ENCODE data around the gene CNR2.

DNA sequence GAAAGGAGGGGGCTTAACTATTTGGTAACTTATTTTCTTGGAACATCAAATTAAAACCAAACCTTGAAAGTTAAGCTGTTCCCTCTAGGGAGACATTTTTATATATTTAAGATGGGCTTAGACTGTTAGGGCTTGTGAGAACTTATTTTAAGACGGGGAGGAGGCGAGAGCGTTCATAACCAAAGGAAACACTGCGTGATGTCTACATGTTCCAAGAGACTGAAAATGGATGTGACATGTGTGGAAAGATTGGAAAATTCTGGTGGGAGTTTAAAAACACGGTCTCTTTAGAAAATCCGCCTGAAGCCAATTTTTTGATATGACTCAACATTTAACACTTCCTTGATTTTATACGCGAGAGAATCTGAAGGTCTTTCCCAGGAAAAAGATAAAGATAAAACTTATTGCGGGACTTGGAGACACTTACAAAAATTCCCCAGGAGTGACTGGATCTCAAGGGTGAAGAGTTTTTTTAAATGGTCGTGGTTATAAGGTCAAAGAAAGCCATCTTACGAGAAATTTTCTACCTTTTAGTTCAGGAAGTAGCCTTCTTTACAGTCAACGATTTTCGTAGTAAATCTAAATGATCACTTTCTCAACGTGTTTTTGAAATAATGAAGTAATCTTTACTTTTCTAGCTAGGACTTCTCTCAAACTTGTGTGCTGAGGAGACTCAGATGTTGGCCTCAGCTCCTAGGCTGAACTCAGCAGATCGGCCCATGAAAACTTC, 47.3 kb upstream of the CNR2 start:
- TF ChIP-seq, protein P1, sequence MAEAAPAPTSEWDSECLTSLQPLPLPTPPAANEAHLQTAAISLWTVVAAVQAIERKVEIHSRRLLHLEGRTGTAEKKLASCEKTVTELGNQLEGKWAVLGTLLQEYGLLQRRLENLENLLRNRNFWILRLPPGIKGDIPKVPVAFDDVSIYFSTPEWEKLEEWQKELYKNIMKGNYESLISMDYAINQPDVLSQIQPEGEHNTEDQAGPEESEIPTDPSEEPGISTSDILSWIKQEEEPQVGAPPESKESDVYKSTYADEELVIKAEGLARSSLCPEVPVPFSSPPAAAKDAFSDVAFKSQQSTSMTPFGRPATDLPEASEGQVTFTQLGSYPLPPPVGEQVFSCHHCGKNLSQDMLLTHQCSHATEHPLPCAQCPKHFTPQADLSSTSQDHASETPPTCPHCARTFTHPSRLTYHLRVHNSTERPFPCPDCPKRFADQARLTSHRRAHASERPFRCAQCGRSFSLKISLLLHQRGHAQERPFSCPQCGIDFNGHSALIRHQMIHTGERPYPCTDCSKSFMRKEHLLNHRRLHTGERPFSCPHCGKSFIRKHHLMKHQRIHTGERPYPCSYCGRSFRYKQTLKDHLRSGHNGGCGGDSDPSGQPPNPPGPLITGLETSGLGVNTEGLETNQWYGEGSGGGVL (tag by site-specific recombination; IDR thresholded peaks at IDR 0.05): no peak
- no peak for TF ChIP-seq ZNF140 (tag by site-specific recombination; IDR thresholded peaks at IDR 0.05)
- TF ChIP-seq, protein P2, sequence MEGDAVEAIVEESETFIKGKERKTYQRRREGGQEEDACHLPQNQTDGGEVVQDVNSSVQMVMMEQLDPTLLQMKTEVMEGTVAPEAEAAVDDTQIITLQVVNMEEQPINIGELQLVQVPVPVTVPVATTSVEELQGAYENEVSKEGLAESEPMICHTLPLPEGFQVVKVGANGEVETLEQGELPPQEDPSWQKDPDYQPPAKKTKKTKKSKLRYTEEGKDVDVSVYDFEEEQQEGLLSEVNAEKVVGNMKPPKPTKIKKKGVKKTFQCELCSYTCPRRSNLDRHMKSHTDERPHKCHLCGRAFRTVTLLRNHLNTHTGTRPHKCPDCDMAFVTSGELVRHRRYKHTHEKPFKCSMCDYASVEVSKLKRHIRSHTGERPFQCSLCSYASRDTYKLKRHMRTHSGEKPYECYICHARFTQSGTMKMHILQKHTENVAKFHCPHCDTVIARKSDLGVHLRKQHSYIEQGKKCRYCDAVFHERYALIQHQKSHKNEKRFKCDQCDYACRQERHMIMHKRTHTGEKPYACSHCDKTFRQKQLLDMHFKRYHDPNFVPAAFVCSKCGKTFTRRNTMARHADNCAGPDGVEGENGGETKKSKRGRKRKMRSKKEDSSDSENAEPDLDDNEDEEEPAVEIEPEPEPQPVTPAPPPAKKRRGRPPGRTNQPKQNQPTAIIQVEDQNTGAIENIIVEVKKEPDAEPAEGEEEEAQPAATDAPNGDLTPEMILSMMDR (tag by site-specific recombination; IDR thresholded peaks at IDR 0.05): no peak
- TF ChIP-seq, protein P3, sequence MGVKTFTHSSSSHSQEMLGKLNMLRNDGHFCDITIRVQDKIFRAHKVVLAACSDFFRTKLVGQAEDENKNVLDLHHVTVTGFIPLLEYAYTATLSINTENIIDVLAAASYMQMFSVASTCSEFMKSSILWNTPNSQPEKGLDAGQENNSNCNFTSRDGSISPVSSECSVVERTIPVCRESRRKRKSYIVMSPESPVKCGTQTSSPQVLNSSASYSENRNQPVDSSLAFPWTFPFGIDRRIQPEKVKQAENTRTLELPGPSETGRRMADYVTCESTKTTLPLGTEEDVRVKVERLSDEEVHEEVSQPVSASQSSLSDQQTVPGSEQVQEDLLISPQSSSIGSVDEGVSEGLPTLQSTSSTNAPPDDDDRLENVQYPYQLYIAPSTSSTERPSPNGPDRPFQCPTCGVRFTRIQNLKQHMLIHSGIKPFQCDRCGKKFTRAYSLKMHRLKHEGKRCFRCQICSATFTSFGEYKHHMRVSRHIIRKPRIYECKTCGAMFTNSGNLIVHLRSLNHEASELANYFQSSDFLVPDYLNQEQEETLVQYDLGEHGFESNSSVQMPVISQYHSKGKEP (tag by site-specific recombination; IDR thresholded peaks at IDR 0.05): no peak
- TF ChIP-seq ZFP3 (tag by site-specific recombination; IDR thresholded peaks at IDR 0.05; ENCODE audit: low read depth): no peak
- TF ChIP-seq ZNF830 (tag by site-specific recombination; IDR thresholded peaks at IDR 0.05; ENCODE audit: low read depth): no peak
- no peak for TF ChIP-seq ZNF184 (tag by site-specific recombination; IDR thresholded peaks at IDR 0.05)
- TF ChIP-seq ZNF138 (tag by site-specific recombination; IDR thresholded peaks at IDR 0.05; ENCODE audit: borderline replicate concordance): no peak
- TF ChIP-seq, protein P4, sequence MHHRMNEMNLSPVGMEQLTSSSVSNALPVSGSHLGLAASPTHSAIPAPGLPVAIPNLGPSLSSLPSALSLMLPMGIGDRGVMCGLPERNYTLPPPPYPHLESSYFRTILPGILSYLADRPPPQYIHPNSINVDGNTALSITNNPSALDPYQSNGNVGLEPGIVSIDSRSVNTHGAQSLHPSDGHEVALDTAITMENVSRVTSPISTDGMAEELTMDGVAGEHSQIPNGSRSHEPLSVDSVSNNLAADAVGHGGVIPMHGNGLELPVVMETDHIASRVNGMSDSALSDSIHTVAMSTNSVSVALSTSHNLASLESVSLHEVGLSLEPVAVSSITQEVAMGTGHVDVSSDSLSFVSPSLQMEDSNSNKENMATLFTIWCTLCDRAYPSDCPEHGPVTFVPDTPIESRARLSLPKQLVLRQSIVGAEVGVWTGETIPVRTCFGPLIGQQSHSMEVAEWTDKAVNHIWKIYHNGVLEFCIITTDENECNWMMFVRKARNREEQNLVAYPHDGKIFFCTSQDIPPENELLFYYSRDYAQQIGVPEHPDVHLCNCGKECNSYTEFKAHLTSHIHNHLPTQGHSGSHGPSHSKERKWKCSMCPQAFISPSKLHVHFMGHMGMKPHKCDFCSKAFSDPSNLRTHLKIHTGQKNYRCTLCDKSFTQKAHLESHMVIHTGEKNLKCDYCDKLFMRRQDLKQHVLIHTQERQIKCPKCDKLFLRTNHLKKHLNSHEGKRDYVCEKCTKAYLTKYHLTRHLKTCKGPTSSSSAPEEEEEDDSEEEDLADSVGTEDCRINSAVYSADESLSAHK (tag by site-specific recombination; IDR thresholded peaks at IDR 0.05): no peak
- TF ChIP-seq ZNF133 (tag by site-specific recombination; IDR thresholded peaks at IDR 0.05): no peak
- TF ChIP-seq ZNF571 (tag by site-specific recombination; IDR thresholded peaks at IDR 0.05): no peak
- no peak for TF ChIP-seq SP7 (tag by site-specific recombination; IDR thresholded peaks at IDR 0.05)

Data from HEK293 (cell line).